Measurements from ENCODE around the gene UBXN4.

DNA sequence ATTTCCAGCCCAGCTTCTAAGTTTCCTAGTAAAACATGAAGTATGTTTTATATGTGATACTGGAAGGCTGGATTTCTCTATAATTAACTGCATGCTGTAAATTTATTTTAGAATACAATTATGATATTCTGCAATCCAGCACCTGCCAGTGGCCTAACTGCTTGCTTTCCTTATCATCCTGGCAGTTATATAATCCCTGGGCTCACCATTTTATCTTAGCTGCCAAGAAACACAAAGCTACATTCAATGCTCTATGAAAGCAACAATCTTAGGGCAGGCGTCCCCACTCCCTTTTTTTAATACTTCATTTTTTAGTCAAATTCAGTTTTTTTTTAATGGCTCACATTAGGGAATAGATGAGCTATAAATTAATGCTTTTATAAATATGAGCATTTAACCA is 38.4 kb upstream of the UBXN4 start:
- TF ChIP-seq, protein P1, sequence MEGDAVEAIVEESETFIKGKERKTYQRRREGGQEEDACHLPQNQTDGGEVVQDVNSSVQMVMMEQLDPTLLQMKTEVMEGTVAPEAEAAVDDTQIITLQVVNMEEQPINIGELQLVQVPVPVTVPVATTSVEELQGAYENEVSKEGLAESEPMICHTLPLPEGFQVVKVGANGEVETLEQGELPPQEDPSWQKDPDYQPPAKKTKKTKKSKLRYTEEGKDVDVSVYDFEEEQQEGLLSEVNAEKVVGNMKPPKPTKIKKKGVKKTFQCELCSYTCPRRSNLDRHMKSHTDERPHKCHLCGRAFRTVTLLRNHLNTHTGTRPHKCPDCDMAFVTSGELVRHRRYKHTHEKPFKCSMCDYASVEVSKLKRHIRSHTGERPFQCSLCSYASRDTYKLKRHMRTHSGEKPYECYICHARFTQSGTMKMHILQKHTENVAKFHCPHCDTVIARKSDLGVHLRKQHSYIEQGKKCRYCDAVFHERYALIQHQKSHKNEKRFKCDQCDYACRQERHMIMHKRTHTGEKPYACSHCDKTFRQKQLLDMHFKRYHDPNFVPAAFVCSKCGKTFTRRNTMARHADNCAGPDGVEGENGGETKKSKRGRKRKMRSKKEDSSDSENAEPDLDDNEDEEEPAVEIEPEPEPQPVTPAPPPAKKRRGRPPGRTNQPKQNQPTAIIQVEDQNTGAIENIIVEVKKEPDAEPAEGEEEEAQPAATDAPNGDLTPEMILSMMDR (IDR thresholded peaks at IDR 0.05): no peak
- TF ChIP-seq POLR2AphosphoS5 (IDR thresholded peaks at IDR 0.05; ENCODE audit: low read depth, low read length): no peak

All from Panc1 (cell line).